ENCODE measurements around the gene CRYGD. TPM values are rescaled to one million over a fixed set of nuclear protein-coding genes. Genes with fewer than 3 reads are reported as not detected.

The CRYGD gene
- total and polyA plus RNA-seq, 2 of the 4 experiments (the other 2 are of a cell fraction) = not detected

GRCh38 chr2:208150956-208151355 lies 26.6 kb upstream of the CRYGD start:
- Histone ChIP-seq H2AK9ac (replicated peaks; ENCODE audit: low read depth, low read length, poor library complexity) (no peak overlapping the region), H3K9ac (ENCODE audit: low read depth, low read length) (no peak overlapping the region), H2AFZ (replicated peaks; ENCODE audit: low read length, poor library complexity) (no peak overlapping the region), H2BK5ac (ENCODE audit: low read depth, low read length, poor library complexity, severe bottlenecking) (no peak overlapping the region), H3K4me3 (ENCODE audit: insufficient read depth, low read depth, low read length) (no peak overlapping the region), H3K23ac (ENCODE audit: low read depth, low read length) (no peak overlapping the region), H3K4me1 (ENCODE audit: control insufficient read depth, insufficient read depth, low read length) (no peaks in the 10 kb centered on the region), H3K4me2 (ENCODE audit: low read depth, low read length) (no peak overlapping the region), H3K36me3 (ENCODE audit: control insufficient read depth, insufficient read depth, low read length) (no peaks in the 10 kb centered on the region), H4K8ac (ENCODE audit: low read depth in 2 of 2, low read length in 2 of 2) (no peak overlapping the region), H3K79me1 (ENCODE audit: low read depth in 1 of 2, low read length in 2 of 2) (no peaks in the 10 kb centered on the region), H3K27ac (ENCODE audit: insufficient read depth, low read length) (no peak overlapping the region), H2AK5ac (ENCODE audit: low read depth, low read length) (no peak overlapping the region), H4K91ac (ENCODE audit: insufficient read depth, low read depth, low read length) (no peak overlapping the region), H3K9me3 (ENCODE audit: control insufficient read depth, insufficient read depth, low read length) (no peaks in the 10 kb centered on the region), H4K5ac (ENCODE audit: low read depth, low read length) (no peak overlapping the region), H3K14ac (replicated peaks; ENCODE audit: low read depth, low read length) (no peak overlapping the region), H3K56ac (ENCODE audit: extremely low read depth, insufficient read depth, low read length) (no peak overlapping the region), H2BK120ac (ENCODE audit: low read depth, low read length) (no peak overlapping the region), H3K27me3 (ENCODE audit: control insufficient read depth, insufficient read depth, low read length) (0 out of 2 replicates have a peak, but pooled peaks cover 1% of the 10 kb centered on the region), H3K4ac (ENCODE audit: low read depth, low read length) (no peak overlapping the region), H2BK20ac (ENCODE audit: low read depth, low read length) (no peak overlapping the region), H3K18ac (ENCODE audit: low read depth, low read length) (no peak overlapping the region), H4K20me1 (ENCODE audit: insufficient read depth, low read length) (no peaks in the 10 kb centered on the region), H3K9me1 (ENCODE audit: insufficient read depth, low read length) (no peaks in the 10 kb centered on the region), H2BK15ac (ENCODE audit: low read depth, low read length) (no peak overlapping the region)
- no TSS peak for BruUV-seq (replicated peaks)
- intact Hi-C loops (cut with micrococcal nuclease) (loop anchor here (1.0 kb wide), 1 partner anchor 41 kb away; no protein-coding TSS in a partner anchor), dilution Hi-C loops (cut with HindIII; ENCODE audit: low sequenced_read_pairs, unreplicated experiment) (no loop called here), in situ Hi-C loops (cut with MboI; ENCODE audit: low sequenced_read_pairs) (no loop called here)
- WGBS, 2 experiments (ENCODE audit: extremely low coverage in 2 of 2, insufficient read length in 1 of 2) = no CpG with 5 or more reads among the region's 1 CpG
- ChIA-PET POLR2A (ENCODE audit: unreplicated experiment) (no interaction called here), CTCF (no interaction called here)
- TF ChIP-seq MAZ (IDR thresholded peaks at IDR 0.05; ENCODE audit: borderline replicate concordance, low read depth, low read length) = no peak
- TF ChIP-seq FOS (IDR thresholded peaks at IDR 0.05; ENCODE audit: low read depth, low read length) = no peak
- TF ChIP-seq RAD21 (IDR thresholded peaks at IDR 0.05; ENCODE audit: low read length) = no peak
- TF ChIP-seq BHLHE40 (IDR thresholded peaks at IDR 0.05; ENCODE audit: low read depth, low read length) = no peak
- no peak for TF ChIP-seq NFE2L2 (IDR thresholded peaks at IDR 0.05; ENCODE audit: low read depth, low read length)
- no peak for TF ChIP-seq CEBPB (IDR thresholded peaks at IDR 0.05; ENCODE audit: low read depth, low read length)
- no peak for ATAC-seq (ENCODE audit: low read depth)
- DNase-seq = no peak

All from IMR-90 (cell line).